Colonic mucosa (tissue), 4 donors: ENCODE measurements around the gene DUOX2. TPM values are rescaled to one million over a fixed set of nuclear protein-coding genes. Genes with fewer than 3 reads are reported as not detected.
"Not testable (repeated sequence)": the region's sequence is repeated elsewhere in the genome, so short reads cannot be mapped to it uniquely, and the experiment has no call there.

Experiments
- DNase-seq: peaks from one replicate; pipeline ENCODE4 v3.0.0-alpha.2; 2020
- H3K27ac ChIP-seq: fragments of 200-600 bp; one replicate; pipeline ENCODE4 v1.8.0; 2021
- H3K27me3 ChIP-seq: fragments of 200-600 bp; one replicate; pipeline ENCODE4 v1.8.0; 2021
- H3K36me3 ChIP-seq: fragments of 200-600 bp; one replicate; pipeline ENCODE4 v1.8.0; 2021
- H3K4me1 ChIP-seq: fragments of 200-600 bp; one replicate; pipeline ENCODE4 v1.8.0; 2021; ENCODE audit warnings: mild to moderate bottlenecking
- H3K4me3 ChIP-seq: fragments of 200-600 bp; one replicate; pipeline ENCODE4 v1.8.0; 2021
- H3K9ac ChIP-seq, 2 donors: one replicate each; pipeline ENCODE4 v1.7.0; 2013; ENCODE audit warnings: control low read depth in 2 of 2, low read depth in 2 of 2, low read length in 2 of 2
- H3K9me3 ChIP-seq: fragments of 200-600 bp; one replicate; pipeline ENCODE4 v1.8.0; 2021
- CTCF ChIP-seq: fragments of 200-600 bp; IDR thresholded peaks from one replicate; pipeline ENCODE4 v1.8.0; 2022; ENCODE audit warnings: antibody characterized with exemption, mild to moderate bottlenecking
- intact Hi-C: fragments of 100-400 bp; cut with DNase I; formaldehyde crosslinking; loops from one replicate; pipeline ENCODE4 v1.14.1; 2022
- total RNA-seq, 2 donors: library from RNA; stranded (reverse); fragmentation: NEBNext Ultra II Directional in 1 of 2; extraction: Animal tissue kit (Norgen Biotek cat#: 25700) in 1 of 2; gene quantifications; one replicate each; pipeline ENCODE4 v1.2.1, GENCODE V29; 2021
- donor health status: healthy.
- donor health status: DM: no; HTN: no; CAD: no.
- donor health status: DM: no; HTN: no; CAD: no.

DUOX2 gene
- total RNA-seq, 2 donors from 2014 or later = 40.0 to 111 TPM

- H3K4me1 ChIP-seq, DNase-seq, intact Hi-C loops, H3K36me3 ChIP-seq, H3K4me3 ChIP-seq, H3K27me3 ChIP-seq, H3K9ac ChIP-seq, H3K27ac ChIP-seq, H3K9me3 ChIP-seq: not testable (repeated sequence)
These were observed 38.3 kb downstream of the DUOX2 start for GRCh38 chr15:45075440-45076320.

- not testable (repeated sequence) for H3K27ac ChIP-seq, H3K9me3 ChIP-seq
These were observed 40.4 kb downstream of the DUOX2 start for GRCh38 chr15:45073602-45074001.

DNA sequence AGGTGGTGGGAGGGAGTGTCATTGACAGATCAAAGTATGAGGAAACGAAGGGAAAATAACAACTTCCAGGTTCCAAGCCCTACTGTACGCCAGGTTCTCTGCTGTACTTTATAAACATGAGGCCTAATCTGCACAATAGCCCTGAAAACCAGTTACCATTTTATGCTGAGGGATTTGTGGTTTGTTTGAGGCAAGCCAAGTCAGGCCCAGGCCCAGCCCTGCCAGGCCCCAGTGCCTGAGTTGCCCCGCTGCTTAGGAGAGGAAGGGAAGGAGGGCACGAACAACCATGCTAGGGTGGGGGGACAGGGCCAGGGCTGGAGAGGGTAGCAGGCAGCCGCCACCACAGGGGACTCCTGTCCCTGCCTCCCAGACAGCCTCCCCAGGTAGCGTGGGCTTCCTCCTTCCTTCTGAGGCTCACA lies 44.0 kb downstream of the DUOX2 start:
- H3K36me3 ChIP-seq, H3K9ac ChIP-seq, H3K4me3 ChIP-seq, intact Hi-C loops, H3K4me1 ChIP-seq, H3K9me3 ChIP-seq, DNase-seq, H3K27me3 ChIP-seq: not testable (repeated sequence)
- peak overlapping the region; percentile 74 for H3K27ac ChIP-seq

More at GRCh38 chr15:45073602-45074001, 40.4 kb downstream of the DUOX2 start:
- H3K4me1 ChIP-seq, H3K36me3 ChIP-seq, H3K4me3 ChIP-seq, intact Hi-C loops, H3K9ac ChIP-seq, DNase-seq, H3K27me3 ChIP-seq: not testable (repeated sequence)

DNA sequence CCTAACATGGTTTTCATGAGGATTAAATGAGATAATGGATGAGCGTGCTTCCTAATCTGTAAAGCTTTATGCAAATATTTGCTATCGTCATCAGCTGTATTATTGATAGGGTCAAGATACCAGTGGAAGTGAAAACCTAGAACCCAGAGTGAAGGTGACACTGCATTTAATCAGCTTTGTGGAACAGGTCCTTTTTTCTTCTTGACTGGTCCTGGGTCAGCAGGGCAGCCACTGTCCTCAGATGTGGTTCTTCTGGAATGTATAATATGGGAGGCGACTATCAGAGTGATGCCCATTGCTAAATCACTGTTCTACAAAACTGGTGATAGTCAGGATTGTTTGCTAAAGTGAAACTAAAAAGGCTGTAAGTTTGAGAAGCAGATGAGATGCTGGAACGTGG lies 49.6 kb downstream of the DUOX2 start:
- Histone ChIP-seq H3K27me3 (no peaks in the 10 kb centered on the region), H3K27ac (no peak overlapping the region), H3K4me1 (no peaks in the 10 kb centered on the region), H3K36me3 (no peaks in the 10 kb centered on the region), H3K9me3 (no peaks in the 10 kb centered on the region), H3K4me3 (no peak overlapping the region), H3K9ac (no peak overlapping the region)
- no peak for DNase-seq
- TF ChIP-seq CTCF = no peak
- intact Hi-C loops = no loop called here

DNA sequence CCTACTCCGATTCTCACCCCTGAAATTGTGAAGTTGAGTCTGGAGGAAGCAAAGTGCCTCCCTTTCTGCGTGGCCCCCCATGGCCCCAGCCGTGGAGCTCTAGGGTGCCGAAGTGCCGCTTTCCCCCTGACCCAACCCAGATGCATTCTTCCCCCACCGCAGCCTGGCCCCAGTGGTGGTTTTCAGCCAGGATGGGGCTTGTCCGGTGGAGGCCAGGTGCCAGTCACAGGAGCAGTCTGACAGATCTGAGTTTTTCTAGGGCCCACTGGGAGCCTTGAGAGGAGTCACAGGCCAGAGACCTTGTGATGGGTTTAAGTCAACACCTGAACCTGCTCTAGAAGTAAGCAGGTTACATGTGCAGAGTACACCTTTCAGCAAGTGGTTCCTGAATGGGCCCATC lies 51.7 kb downstream of the DUOX2 start:
- H3K4me3 ChIP-seq, H3K27me3 ChIP-seq, H3K27ac ChIP-seq, H3K9me3 ChIP-seq, H3K36me3 ChIP-seq, H3K9ac ChIP-seq, DNase-seq, H3K4me1 ChIP-seq, intact Hi-C loops: not testable (repeated sequence)

DNA sequence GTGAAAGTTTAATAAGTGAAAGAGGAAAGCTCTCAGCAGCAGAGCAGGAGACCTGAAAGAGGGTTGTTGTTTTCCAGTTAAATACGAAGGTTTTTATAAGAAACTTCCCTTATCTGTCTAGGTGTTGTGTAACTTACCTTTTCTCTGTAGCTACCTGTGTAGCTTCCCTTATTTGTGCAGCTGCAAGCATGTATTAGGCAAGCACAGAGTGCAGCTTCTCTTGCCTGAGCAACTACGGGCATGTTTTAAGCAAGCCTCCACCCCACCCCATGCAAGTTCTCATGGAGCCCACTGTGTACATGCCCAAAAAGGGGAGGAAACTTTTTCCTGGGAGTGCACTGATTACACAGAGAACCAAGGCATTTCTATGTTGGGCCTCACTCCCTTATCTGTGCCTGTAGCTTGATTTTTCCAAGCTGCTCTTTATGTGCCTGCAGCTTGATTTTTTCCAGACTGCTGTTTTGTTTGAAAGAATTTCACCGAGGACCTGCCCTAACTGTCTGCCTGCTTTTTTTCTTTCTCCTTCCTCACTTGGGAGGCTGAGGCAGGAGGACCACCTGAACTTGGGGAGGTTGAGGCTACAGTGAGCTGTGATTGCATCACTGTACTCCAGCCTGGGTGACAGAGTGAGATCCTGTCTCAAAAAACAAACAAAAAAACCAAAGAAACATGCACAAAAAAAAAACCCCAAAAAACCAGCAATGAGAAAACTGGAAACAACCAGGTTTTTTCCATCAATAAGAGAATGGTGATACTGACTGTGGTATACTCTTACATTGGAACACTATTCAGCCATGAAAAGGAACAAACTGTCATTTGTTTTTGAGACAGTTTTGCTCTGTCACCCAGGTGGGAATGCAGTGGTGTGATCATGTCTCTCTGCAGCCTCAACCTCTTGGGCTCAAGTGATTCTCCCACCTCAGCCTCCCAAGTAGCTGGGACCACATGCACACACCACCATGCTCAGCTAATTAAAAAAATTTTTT lies 55.0 kb downstream of the DUOX2 start:
- H3K27me3 ChIP-seq, H3K4me1 ChIP-seq, intact Hi-C loops, H3K9ac ChIP-seq, H3K36me3 ChIP-seq, H3K27ac ChIP-seq, H3K9me3 ChIP-seq, H3K4me3 ChIP-seq, DNase-seq: not testable (repeated sequence)

DNA sequence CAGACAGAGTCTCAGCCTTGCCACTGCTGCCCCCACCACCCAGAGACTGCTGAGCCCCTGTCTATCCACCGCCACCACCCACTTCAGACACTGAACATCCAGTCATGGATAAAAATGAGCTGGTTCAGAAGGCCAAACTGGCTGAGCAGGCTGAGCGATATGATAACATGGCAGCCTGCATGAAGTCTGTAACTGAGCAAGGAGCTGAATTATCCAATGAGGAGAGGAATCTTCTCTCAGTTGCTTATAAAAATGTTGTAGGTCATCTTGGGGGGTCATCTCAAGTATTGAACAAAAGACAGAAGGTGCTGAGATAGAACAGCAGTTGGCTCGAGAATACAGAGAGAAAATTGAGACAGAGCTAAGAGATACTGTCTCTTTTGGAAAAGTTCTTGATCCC lies 61.3 kb downstream of the DUOX2 start:
- not testable (repeated sequence) for H3K36me3 ChIP-seq, H3K27me3 ChIP-seq

GRCh38 chr15:45050587-45050986 lies 63.4 kb downstream of the DUOX2 start:
- no peak for TF ChIP-seq CTCF
- Histone ChIP-seq H3K36me3 (no peaks in the 10 kb centered on the region), H3K9ac (no peak overlapping the region), H3K9me3 (no peaks in the 10 kb centered on the region), H3K4me1 (no peaks in the 10 kb centered on the region), H3K27me3 (no peaks in the 10 kb centered on the region), H3K27ac (no peak overlapping the region), H3K4me3 (no peak overlapping the region)
- no peak for DNase-seq
- intact Hi-C loops = loop anchor here (5.0 kb wide), 1 partner anchor 67 kb away; no protein-coding TSS in a partner anchor

More for the DNA sequence above, 61.3 kb downstream of the DUOX2 start:
- intact Hi-C loops = loop anchor here (5.0 kb wide), 1 partner anchor 65 kb away; no protein-coding TSS in a partner anchor
- DNase-seq, H3K9me3 ChIP-seq, H3K4me1 ChIP-seq, H3K4me3 ChIP-seq, H3K27ac ChIP-seq, H3K9ac ChIP-seq: not testable (repeated sequence)
